IMR-90 (cell line): ENCODE measurements around the gene INPP5D. TPM values are rescaled to one million over a fixed set of nuclear protein-coding genes. Genes with fewer than 3 reads are reported as not detected.

Experiments
- ATAC-seq: fragments of 200-7000 bp; cut with Tn5 transposase; 2 replicates; pipeline ENCODE4 v1.9.1; 2020; ENCODE audit warnings: low read depth, mild to moderate bottlenecking, moderate library complexity
- BruUV-seq: library from RNA; stranded (reverse); fragments of 400-500 nt; replicated peaks from 2 replicates; lab custom pipeline; 2021; lab: Mats Ljungman, UMichigan
- CTCF ChIA-PET: fragments of 300-600 bp; formaldehyde crosslinking; extraction: SDS; loops from one replicate; lab custom pipeline; 2021; ENCODE audit warnings: antibody characterized with exemption; lab: Yijun Ruan, JAX
- POLR2A ChIA-PET: fragments of 300-600 bp; sonication (Branson Sonifier 250); formaldehyde crosslinking; loops from one replicate; lab custom pipeline; 2022; ENCODE audit warnings: antibody characterized with exemption; ENCODE audit not compliant: unreplicated experiment; lab: Charles Lee
- DNase-seq: peaks from one replicate; pipeline ENCODE4 v3.0.0; 2013
- H2AFZ ChIP-seq: replicated peaks from 2 replicates; pipeline ENCODE3; 2013; ENCODE audit warnings: low read length, mild to moderate bottlenecking; ENCODE audit not compliant: poor library complexity
- H2AK5ac ChIP-seq: 2 replicates; pipeline ENCODE4 v1.6.1; 2013; ENCODE audit warnings: low read depth, low read length, inconsistent platforms
- H2AK9ac ChIP-seq: replicated peaks from 2 replicates; pipeline ENCODE3; 2013; ENCODE audit warnings: mild to moderate bottlenecking, low read depth, low read length, moderate library complexity; ENCODE audit not compliant: poor library complexity
- H2BK120ac ChIP-seq: 2 replicates; pipeline ENCODE4 v1.6.1; 2013; ENCODE audit warnings: low read depth, low read length, inconsistent platforms
- H2BK15ac ChIP-seq: 3 replicates; pipeline ENCODE4 v1.6.1; 2013; ENCODE audit warnings: low read depth, low read length, inconsistent platforms
- H2BK20ac ChIP-seq: 2 replicates; pipeline ENCODE4 v1.6.1; 2013; ENCODE audit warnings: low read depth, mild to moderate bottlenecking, inconsistent platforms, low read length, moderate library complexity
- H2BK5ac ChIP-seq: 2 replicates; pipeline ENCODE4 v1.6.1; 2013; ENCODE audit warnings: mild to moderate bottlenecking, low read depth, low read length, inconsistent platforms; ENCODE audit not compliant: poor library complexity, severe bottlenecking
- H3K14ac ChIP-seq: replicated peaks from 2 replicates; pipeline ENCODE4 v1.6.1; 2013; ENCODE audit warnings: low read depth, low read length, inconsistent platforms
- H3K18ac ChIP-seq: 2 replicates; pipeline ENCODE4 v1.6.1; 2013; ENCODE audit warnings: low read depth, low read length, control low read depth
- H3K23ac ChIP-seq: 2 replicates; pipeline ENCODE4 v1.6.1; 2013; ENCODE audit warnings: low read depth, low read length, inconsistent platforms
- H3K27ac ChIP-seq: 2 replicates; pipeline ENCODE4 v1.5.1; 2013; ENCODE audit warnings: mild to moderate bottlenecking, control low read depth, low read length; ENCODE audit not compliant: insufficient read depth
- H3K27me3 ChIP-seq: 2 replicates; pipeline ENCODE4 v1.6.1; 2013; ENCODE audit warnings: low read length; ENCODE audit not compliant: control insufficient read depth, insufficient read depth
- H3K36me3 ChIP-seq: 2 replicates; pipeline ENCODE4 v1.6.1; 2013; ENCODE audit warnings: low read length, mixed read lengths; ENCODE audit not compliant: control insufficient read depth, insufficient read depth
- H3K4ac ChIP-seq: 2 replicates; pipeline ENCODE4 v1.6.1; 2013; ENCODE audit warnings: low read depth, low read length, inconsistent platforms
- H3K4me1 ChIP-seq: 2 replicates; pipeline ENCODE4 v1.6.1; 2013; ENCODE audit warnings: low read length, mixed read lengths; ENCODE audit not compliant: control insufficient read depth, insufficient read depth
- H3K4me2 ChIP-seq: 2 replicates; pipeline ENCODE4 v1.6.1; 2013; ENCODE audit warnings: low read depth, mild to moderate bottlenecking, control low read depth, low read length, moderate library complexity
- H3K4me3 ChIP-seq: 2 replicates; pipeline ENCODE4 v1.5.1; 2013; ENCODE audit warnings: low read depth, mild to moderate bottlenecking, control low read depth, low read length, moderate library complexity; ENCODE audit not compliant: insufficient read depth
- H3K56ac ChIP-seq: 2 replicates; pipeline ENCODE4 v1.6.1; 2013; ENCODE audit warnings: low read length, inconsistent platforms; ENCODE audit not compliant: insufficient read depth; ENCODE audit errors: extremely low read depth
- H3K79me1 ChIP-seq, 2 experiments: 2 replicates each; pipeline ENCODE4 v1.6.1; 2013; ENCODE audit warnings: low read length in 2 of 2, inconsistent platforms in 1 of 2, low read depth in 1 of 2
- H3K9ac ChIP-seq: 2 replicates; pipeline ENCODE4 v1.6.1; 2013; ENCODE audit warnings: low read depth, low read length, control low read depth
- H3K9me1 ChIP-seq: 2 replicates; pipeline ENCODE4 v1.6.1; 2013; ENCODE audit warnings: low read length, inconsistent platforms; ENCODE audit not compliant: insufficient read depth
- H3K9me3 ChIP-seq: 2 replicates; pipeline ENCODE4 v1.6.1; 2013; ENCODE audit warnings: low read length; ENCODE audit not compliant: control insufficient read depth, insufficient read depth
- H4K20me1 ChIP-seq: 2 replicates; pipeline ENCODE4 v1.6.1; 2013; ENCODE audit warnings: low read length, inconsistent platforms; ENCODE audit not compliant: insufficient read depth
- H4K5ac ChIP-seq: 2 replicates; pipeline ENCODE4 v1.6.1; 2013; ENCODE audit warnings: mild to moderate bottlenecking, low read depth, low read length, control low read depth
- H4K8ac ChIP-seq, 2 experiments: 2 replicates each; pipeline ENCODE4 v1.6.1; 2013; ENCODE audit warnings: low read depth in 2 of 2, low read length in 2 of 2, control low read depth in 1 of 2, inconsistent platforms in 1 of 2
- H4K91ac ChIP-seq: 2 replicates; pipeline ENCODE4 v1.6.1; 2013; ENCODE audit warnings: low read depth, low read length, inconsistent platforms; ENCODE audit not compliant: insufficient read depth
- BHLHE40 ChIP-seq: fragments of 150-350 bp; IDR thresholded peaks from 2 replicates; pipeline ENCODE4 v1.6.1; 2016; ENCODE audit warnings: mild to moderate bottlenecking, low read depth, low read length
- CEBPB ChIP-seq: IDR thresholded peaks from 2 replicates; pipeline ENCODE4 v1.6.1; 2012; ENCODE audit warnings: low read depth, low read length, improper control_type of control experiment
- CHD1 ChIP-seq: IDR thresholded peaks from 2 replicates; pipeline ENCODE4 v1.6.1; 2012; ENCODE audit warnings: low read depth, low read length, improper control_type of control experiment
- FOS ChIP-seq: fragments of 150-350 bp; IDR thresholded peaks from 2 replicates; pipeline ENCODE4 v1.6.1; 2016; ENCODE audit warnings: low read depth, low read length
- MAFK ChIP-seq: IDR thresholded peaks from 2 replicates; pipeline ENCODE4 v1.6.1; 2012; ENCODE audit warnings: low read depth, low read length, improper control_type of control experiment
- MAZ ChIP-seq: IDR thresholded peaks from 2 replicates; pipeline ENCODE4 v1.6.1; 2012; ENCODE audit warnings: low read depth, mild to moderate bottlenecking, low read length, improper control_type of control experiment, moderate library complexity, borderline replicate concordance
- MXI1 ChIP-seq: IDR thresholded peaks from 2 replicates; pipeline ENCODE4 v1.6.1; 2012; ENCODE audit warnings: low read depth, mild to moderate bottlenecking, low read length, moderate library complexity, borderline replicate concordance
- NFE2L2 ChIP-seq: fragments of 150-350 bp; IDR thresholded peaks from 2 replicates; pipeline ENCODE4 v1.6.1; 2016; ENCODE audit warnings: low read depth, mild to moderate bottlenecking, low read length
- POLR2A ChIP-seq: IDR thresholded peaks from 2 replicates; pipeline ENCODE4 v1.6.1; 2012; ENCODE audit warnings: mild to moderate bottlenecking, low read depth, low read length
- RAD21 ChIP-seq: IDR thresholded peaks from 2 replicates; pipeline ENCODE4 v1.6.1; 2012; ENCODE audit warnings: low read length, improper control_type of control experiment
- RCOR1 ChIP-seq: IDR thresholded peaks from 2 replicates; pipeline ENCODE4 v1.6.1; 2012; ENCODE audit warnings: mild to moderate bottlenecking, low read length, improper control_type of control experiment; ENCODE audit not compliant: insufficient replicate concordance
- RFX5 ChIP-seq: IDR thresholded peaks from 2 replicates; pipeline ENCODE4 v1.8.0; 2012; ENCODE audit warnings: low read depth, mild to moderate bottlenecking, low read length, moderate library complexity
- SMC3 ChIP-seq: fragments of 150-350 bp; IDR thresholded peaks from 2 replicates; pipeline ENCODE4 v1.6.1; 2016; ENCODE audit warnings: low read depth, mild to moderate bottlenecking, antibody characterized with exemption, low read length, moderate library complexity
- USF2 ChIP-seq: fragments of 150-350 bp; IDR thresholded peaks from 2 replicates; pipeline ENCODE4 v1.6.1; 2017; ENCODE audit warnings: mild to moderate bottlenecking, antibody characterized with exemption, low read length, low read depth
- WGBS, 2 experiments: methylation state at CpG; one replicate each; pipeline versions ENCODE4 v1.1.5 to v1.1.7; 2013; ENCODE audit warnings: missing lambda C conversion rate in 2 of 2; ENCODE audit not compliant: insufficient read length in 1 of 2; ENCODE audit errors: extremely low coverage in 2 of 2; 5-methylcytosine and 5-hydroxymethylcytosine counted together
- dilution Hi-C: fragments of 300-500 bp; cut with HindIII; formaldehyde crosslinking; loops from one replicate; pipeline ENCODE4 v1.14.3; 2018; ENCODE audit warnings: low sequenced_read_pairs; ENCODE audit not compliant: unreplicated experiment
- in situ Hi-C: fragments of 300-500 bp; cut with MboI; formaldehyde crosslinking; loops from 3 replicates; pipeline ENCODE4 v1.14.3; 2019; ENCODE audit warnings: low sequenced_read_pairs, inconsistent platforms, mixed read lengths
- intact Hi-C: fragments of 100-400 bp; cut with micrococcal nuclease; formaldehyde crosslinking; loops from 2 replicates; pipeline ENCODE4 v1.10.0; 2022
- polyA plus RNA-seq, 3 experiments: library from polyadenylated mRNA; depleted of rRNA; stranded (reverse); fragments of >200 nt; gene quantifications; 2 replicates each; pipeline ENCODE4 v1.2.3, GENCODE V29; 2012; ENCODE audit warnings: low replicate concordance in 1 of 3
- total RNA-seq: library from RNA; depleted of rRNA; stranded (reverse); fragments of >200 nt; gene quantifications from 2 replicates; pipeline ENCODE4 v1.2.3, GENCODE V29; 2012
- TF ChIP-seq, protein P1 (sequence below): fragments of 150-350 bp; IDR thresholded peaks from 2 replicates; pipeline ENCODE4 v1.6.1; 2016; ENCODE audit warnings: low read depth, mild to moderate bottlenecking, low read length, moderate library complexity, borderline replicate concordance
- TF ChIP-seq, protein P2 (sequence below): conservative IDR thresholded peaks from 2 replicates; pipeline ENCODE4 v1.5.1; 2012; ENCODE audit warnings: mild to moderate bottlenecking, low read depth, low read length, improper control_type of control experiment

Gene INPP5D
- total and polyA plus RNA-seq, 2 of the 4 experiments (the other 2 are of a cell fraction): 0.18 to 0.29 TPM

- Histone ChIP-seq H3K79me1 (peaks cover 2 to 5% of the 10 kb centered on the region in 2 experiments; a peak in 3 of 4 replicates), H3K14ac (no peak overlapping the region), H2BK120ac (no peak overlapping the region), H2AFZ (no peak overlapping the region), H4K8ac (no peak overlapping the region), H4K5ac (no peak overlapping the region), H4K91ac (no peak overlapping the region), H3K4ac (no peak overlapping the region), H3K36me3 (no peaks in the 10 kb centered on the region), H2AK5ac (no peak overlapping the region), H3K27me3 (peaks cover 3% of the 10 kb centered on the region; the same call in 1 of the 2 replicates), H3K9me1 (no peaks in the 10 kb centered on the region), H2BK20ac (no peak overlapping the region), H3K4me2 (no peak overlapping the region), H3K27ac (no peak overlapping the region), H2BK5ac (no peak overlapping the region), H3K56ac (no peak overlapping the region), H3K4me3 (no peak overlapping the region), H3K4me1 (no peaks in the 10 kb centered on the region), H3K18ac (no peak overlapping the region), H3K9me3 (no peaks in the 10 kb centered on the region), H2BK15ac (no peak overlapping the region), H3K9ac (no peak overlapping the region), H3K23ac (no peak overlapping the region), H2AK9ac (no peak overlapping the region), H4K20me1 (no peaks in the 10 kb centered on the region)
- no TSS peak for BruUV-seq
- POLR2A ChIA-PET: no interaction called here
- intact Hi-C loops (no loop called here), in situ Hi-C loops (no loop called here), dilution Hi-C loops (no loop called here)
- DNase-seq (no peak), ATAC-seq (no peak)
- TF ChIP-seq MAFK (no peak), BHLHE40 (no peak), USF2 (no peak), CHD1 (no peak), RCOR1 (no peak), NFE2L2 (no peak), MXI1 (no peak), POLR2A (no peak), CEBPB (no peak), RFX5 (no peak), FOS (no peak), RAD21 (no peak), SMC3 (no peak), MAZ (no peak)
- TF ChIP-seq, protein P1, sequence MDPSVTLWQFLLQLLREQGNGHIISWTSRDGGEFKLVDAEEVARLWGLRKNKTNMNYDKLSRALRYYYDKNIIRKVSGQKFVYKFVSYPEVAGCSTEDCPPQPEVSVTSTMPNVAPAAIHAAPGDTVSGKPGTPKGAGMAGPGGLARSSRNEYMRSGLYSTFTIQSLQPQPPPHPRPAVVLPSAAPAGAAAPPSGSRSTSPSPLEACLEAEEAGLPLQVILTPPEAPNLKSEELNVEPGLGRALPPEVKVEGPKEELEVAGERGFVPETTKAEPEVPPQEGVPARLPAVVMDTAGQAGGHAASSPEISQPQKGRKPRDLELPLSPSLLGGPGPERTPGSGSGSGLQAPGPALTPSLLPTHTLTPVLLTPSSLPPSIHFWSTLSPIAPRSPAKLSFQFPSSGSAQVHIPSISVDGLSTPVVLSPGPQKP: no peak
- TF ChIP-seq, protein P2, sequence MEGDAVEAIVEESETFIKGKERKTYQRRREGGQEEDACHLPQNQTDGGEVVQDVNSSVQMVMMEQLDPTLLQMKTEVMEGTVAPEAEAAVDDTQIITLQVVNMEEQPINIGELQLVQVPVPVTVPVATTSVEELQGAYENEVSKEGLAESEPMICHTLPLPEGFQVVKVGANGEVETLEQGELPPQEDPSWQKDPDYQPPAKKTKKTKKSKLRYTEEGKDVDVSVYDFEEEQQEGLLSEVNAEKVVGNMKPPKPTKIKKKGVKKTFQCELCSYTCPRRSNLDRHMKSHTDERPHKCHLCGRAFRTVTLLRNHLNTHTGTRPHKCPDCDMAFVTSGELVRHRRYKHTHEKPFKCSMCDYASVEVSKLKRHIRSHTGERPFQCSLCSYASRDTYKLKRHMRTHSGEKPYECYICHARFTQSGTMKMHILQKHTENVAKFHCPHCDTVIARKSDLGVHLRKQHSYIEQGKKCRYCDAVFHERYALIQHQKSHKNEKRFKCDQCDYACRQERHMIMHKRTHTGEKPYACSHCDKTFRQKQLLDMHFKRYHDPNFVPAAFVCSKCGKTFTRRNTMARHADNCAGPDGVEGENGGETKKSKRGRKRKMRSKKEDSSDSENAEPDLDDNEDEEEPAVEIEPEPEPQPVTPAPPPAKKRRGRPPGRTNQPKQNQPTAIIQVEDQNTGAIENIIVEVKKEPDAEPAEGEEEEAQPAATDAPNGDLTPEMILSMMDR: no peak
- CTCF ChIA-PET: no interaction called here
- WGBS, 2 experiments: no CpG with 5 or more reads among the region's 2 CpGs
Measured at GRCh38 chr2:233247116-233247515, 187.0 kb downstream of the INPP5D start.
